HG02678 (cell line): ENCODE results near the gene SCN7A.
"Not testable (repeated sequence)": the region's sequence is repeated elsewhere in the genome, so short reads cannot be mapped to it uniquely, and the experiment has no call there.

ENCODE experiments used
- ATAC-seq: cut with Tn5 transposase; IDR thresholded peaks from one replicate; pipeline ENCODE4 v1.9.1; 2021; ENCODE audit warnings: mild to moderate bottlenecking, moderate library complexity; ENCODE audit not compliant: unreplicated experiment

The SCN7A gene

DNA sequence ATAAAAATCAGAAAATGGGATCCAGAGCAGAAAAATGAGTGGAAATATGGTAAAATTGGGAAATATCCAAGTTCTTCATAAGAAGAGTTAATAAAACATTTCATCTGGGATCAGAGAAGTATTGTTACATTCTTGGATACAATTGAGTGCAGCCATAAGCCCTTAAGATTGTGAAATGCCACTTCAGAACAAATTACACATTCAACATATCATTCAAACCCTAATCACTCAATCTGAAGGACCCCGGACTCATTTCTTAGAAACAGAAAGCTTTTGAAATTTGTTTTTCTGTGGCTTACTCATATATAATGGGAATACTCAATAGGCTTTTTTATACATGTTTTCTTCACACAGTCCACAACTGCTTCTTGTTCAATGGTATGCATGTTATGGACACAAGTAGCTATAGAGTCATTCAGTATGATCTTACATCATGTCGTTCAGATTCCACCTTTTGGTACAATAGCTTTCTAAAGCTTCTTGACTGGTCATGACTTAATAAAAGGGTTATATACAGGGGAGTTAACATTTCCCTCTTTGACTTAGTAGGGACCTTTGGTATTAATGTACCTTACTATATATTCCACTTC, 39.9 kb downstream of the SCN7A start:
- no peak for ATAC-seq

DNA sequence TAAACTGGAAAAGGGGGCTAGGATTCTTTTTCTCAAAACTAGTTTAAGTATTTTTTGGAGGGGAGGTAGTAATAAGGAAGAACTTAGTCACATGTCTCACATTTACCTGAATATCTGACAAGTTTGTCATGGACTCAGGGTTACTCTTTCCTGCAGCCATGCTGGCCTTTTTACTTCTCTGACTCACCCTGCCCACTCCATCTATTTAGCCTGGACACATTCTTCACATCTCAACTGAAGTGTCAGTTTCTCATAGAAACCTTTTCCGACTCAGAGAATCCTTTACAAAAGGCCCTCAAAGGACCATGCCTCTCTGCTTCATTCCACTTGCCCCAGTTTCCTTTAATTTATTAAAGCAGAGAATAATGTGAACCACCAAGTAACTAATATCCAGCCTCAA, 42.6 kb downstream of the SCN7A start:
- no peak for ATAC-seq

DNA sequence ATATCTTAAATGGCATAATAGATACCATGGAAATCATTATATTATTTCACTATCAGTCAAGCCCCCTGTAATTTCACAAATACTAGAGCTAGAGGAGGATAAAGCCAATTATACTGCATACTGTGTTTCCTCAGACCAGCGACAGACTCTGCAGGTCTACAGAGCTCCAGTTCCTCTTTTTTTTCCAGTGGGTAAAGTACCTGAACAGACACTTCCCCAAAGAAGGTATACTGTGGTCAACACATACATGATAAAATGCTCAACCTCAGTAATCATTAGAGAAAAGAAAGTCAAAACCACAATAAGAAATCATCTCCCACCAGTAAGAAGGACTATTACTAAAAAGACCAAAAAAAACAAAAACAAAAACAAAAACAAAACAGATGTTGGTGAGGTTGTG, 44.6 kb downstream of the SCN7A start:
- ATAC-seq = peak; percentile 77

DNA sequence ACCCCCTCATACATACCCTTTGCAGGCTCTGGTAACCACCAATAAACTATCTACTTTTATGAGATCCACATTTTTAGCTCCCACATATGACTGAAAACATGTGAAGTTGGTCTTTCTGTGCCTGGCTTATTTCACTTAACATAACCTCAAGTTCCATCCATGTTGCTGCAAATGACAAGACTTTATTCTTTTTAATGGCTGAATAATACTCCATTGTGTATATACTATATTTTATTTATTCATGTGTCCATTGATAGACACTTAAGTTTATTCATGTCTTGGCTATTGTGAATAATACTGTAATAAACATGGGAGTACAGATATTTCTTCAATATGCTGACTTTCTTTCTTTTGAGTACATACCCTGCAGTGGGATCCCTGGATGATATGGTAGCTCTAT, 45.9 kb downstream of the SCN7A start:
- ATAC-seq = no peak

DNA sequence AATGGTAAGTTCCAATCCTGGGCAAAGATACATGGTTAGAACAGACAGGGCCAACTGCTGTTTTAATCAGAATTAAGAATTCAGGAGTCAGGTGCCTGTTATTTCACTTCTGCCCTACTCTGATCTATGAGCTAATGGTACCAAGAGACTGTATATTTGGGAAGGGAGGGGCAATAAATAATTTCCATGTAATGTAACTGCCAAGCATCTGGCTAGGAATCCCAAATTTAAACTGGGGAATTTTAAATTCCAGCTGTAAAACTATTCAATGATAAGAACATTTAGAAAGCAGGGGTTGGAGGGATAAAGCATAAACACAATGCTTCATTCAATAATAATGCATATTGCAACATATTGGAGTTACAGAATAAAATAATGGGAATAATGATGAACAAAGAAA, 49.7 kb downstream of the SCN7A start:
- ATAC-seq = no peak

DNA sequence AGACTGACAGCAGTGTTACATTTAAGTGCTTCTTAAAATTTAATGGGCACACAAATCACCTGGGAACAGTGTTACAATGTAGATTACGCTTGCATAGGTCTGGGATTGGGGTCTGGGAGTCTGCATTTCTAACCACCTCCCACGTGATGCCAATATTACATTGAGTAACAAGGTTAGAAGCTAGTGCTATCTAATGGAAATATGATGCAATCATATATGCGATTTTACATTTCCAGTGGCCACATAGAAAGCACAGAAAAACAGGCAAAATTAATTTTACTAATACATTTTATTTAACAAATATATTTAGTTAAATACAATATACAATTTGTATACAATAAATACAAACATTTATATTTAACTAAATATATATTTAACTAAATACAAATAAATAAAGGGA, 53.7 kb downstream of the SCN7A start:
- ATAC-seq = no peak

DNA sequence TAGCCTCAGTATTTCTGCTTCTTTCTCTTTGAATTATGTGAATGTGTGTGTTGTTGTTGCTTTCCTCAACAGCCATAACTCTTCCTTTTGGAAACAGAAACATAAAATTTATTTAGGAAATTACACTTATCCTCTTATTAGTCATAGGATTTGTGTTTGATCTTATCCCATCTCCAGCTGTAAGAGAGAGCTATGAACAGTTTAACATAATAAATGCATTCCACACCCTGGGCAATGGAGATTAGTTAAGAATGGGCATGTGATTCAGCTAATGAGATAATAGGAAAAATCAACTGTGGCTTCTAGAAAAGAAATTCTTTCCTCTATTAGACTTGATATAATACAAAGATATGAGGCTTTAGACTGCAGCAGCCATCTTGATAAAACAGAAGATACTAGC, 55.0 kb downstream of the SCN7A start:
- no peak for ATAC-seq

DNA sequence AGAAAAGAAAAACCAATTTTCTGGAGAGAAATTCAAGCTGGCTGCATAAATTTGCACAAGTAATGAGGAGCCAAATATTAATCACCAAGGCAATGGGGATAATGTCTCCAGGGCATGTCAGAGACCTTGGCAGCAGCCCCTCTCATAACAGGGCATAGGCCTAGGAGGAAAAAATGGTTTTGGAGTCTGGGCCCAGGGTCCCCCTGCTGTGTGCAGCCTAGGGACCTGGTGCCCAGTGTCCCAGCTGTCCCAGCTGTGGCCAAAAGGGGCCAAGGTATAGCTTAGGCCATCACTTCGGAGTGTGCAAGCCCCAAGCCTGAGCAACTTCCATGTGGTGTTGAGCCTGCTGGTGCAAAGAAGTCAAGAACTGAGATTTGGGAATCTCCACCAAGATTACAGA, 57.1 kb downstream of the SCN7A start:
- ATAC-seq = no peak

DNA sequence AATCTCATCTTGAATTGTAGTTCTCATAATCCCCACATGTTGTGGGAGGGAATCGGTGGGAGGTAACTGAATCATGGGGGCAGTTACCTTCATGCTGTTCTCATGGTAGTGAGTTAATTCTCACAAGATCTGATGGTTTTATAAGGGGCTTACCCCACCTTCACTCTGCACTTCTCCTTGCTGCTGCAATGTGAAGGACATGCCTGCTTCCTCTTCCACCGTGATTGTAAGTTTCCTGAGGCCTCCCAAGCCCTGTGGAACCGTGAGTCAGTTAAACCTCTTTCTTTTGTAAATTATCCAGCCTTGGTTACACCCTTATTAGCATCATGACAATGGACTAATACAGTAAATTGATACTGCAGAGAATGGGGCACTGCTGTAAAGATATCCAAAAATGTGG, 57.9 kb downstream of the SCN7A start:
- no peak for ATAC-seq

DNA sequence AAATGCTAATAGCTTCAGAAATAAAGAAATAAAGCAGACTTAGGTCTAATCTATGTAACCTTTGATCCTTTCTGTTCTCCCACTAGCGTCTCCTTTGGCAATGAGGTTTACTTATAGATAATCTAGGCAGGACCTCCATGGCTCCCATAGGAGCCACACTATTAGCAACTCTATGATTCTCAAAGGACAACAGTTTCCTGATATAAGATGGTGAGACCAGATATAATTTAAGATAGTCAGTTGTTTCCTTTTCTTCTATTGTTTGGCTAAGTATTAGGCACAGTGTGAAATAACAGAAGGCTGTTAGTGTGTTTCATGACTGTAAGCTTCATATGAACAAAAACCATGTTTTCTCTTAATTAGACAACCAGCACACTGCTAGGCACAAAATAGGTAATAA, 59.6 kb downstream of the SCN7A start:
- ATAC-seq = no peak

DNA sequence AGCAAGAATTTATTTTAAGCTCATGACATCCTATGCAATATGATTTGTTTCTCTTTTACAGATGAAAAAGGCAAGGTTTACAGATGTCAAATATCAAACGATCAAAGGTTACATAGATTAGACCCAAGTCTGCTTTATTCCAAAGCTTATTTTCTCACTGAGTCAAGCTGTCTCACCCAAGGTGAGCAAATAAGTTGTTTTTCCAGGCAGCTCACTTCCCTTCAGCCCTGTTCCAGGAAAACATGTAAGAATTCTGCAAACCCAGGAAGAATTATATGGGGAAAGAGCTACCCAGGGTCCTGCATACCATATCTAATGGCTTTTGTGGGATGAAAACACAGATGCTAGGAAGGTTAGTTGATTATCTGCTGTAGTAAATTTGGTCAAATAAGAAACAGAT, 60.6 kb downstream of the SCN7A start:
- ATAC-seq = no peak

DNA sequence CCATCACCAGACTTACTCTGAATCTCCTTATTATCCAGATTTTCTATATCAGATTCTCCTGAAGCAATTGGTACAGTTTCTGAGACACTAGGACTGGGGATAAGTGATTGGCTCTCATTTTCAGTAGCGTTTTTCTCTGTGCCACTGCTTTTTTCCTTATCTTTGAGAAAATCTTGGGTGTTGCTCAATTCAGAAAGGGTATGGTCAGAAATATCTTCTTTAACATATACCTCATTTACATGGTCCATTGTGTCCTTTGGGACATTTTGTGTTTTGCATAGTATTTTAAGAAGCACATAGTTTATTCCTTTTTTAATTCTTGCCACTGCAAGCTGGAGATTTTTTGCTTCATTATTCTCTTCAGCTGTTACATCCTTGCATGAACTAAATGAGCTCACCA, 61.7 kb downstream of the SCN7A start:
- ATAC-seq = no peak

DNA sequence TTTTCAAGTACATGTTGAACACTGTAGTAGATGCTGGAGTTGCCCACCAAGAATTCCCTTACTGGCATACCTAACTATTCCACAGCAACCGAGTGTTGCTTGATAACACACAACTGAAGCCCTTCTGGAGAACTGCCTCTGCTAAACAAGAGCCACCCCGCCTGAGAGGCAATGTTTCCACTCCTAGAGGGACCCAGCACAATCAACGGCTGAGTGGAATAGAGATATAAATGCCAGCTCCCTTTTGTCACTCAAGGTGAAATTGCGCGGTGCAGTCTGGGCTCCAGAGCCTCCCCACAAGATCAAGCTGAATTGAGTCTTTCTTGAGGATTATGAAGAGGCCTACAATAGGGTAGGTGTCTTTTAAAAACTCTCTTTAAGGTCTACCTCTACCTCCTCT, 69.2 kb downstream of the SCN7A start:
- no peak for ATAC-seq

DNA sequence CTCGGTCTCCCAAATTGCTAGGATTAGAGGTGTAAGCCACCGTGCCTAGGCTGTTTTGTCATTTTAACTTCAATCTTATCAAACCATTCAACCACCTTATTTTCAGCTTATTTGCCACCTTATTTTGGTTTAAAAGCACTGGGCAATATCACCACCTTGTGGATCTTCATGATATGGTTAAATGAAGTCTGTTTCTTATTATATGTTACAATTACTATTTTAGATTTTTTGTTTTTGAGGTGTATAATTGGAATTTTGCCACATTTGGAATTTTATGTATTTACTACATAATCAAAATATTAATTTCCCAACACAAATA, 74.5 kb downstream of the SCN7A start:
- ATAC-seq = no peak

DNA sequence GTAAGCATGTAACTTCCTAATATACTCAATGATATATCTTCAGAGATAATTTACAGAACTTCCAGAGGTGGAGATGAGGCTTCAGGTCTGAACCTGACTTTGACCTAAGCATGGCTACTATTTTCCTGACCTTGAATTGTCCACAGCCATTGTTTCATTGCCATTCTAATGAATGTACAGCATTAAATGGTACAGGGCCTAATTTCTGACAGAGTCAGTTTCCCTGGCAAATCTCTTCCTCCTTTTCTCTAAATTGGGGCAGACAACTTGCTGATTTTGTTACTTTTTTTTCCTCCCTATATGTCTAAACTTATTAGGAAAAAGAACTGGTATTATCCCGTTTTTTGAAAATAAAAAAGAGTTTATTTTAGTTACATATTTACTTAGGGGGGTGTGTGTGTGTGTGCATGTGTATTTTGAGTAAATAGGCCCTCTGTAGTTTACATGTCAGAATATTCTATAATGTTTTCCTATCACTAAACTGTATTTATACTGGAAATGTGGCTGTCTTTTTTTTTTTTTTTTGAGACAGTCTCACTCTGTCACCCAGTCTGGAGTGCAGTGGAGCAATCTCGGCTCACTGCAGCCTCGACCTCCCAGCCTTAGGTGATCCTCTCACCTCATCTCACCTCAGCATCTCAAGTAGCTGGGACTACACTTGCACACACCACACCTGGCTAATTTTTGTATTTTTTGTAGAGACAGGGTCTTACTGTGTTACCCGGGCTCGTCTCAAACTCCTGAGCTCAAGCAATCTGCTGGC, 75.0 kb downstream of the SCN7A start:
- no peak for ATAC-seq

DNA sequence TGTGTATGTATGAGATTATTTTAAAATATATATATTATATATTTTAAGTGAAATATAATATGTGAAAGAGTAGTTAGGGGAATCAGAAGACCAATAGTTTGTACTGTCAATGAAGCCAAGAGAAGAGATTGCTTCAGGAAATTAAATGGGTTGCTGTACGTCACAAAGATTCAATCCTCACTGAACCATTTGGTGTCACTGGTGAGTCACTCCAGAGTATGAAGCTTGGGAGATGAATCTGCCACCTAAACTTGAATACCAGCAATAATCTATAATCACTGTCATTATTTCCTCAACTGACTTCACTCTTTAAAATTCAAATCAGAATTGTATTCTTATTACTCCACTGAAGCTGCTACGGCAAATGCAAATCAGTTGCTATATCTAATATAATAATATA, 76.4 kb downstream of the SCN7A start:
- no peak for ATAC-seq

DNA sequence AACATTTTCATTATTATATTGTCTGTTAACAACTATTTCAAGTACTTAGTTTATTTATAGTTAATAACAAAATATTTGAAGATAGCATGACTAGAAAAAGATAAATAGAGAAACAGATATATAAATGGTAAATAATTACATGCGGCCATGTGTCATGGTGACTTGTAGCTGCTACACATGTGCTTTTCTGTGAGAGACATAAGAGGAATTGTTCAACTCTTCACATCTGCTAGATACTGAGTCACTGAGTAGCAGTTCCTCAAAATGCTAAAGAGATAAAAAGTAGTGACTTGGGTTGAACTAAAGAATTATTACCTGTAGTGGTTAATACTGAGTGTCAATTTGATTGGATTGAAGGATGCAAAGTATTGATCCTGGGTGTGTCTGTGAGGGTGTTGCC, 80.8 kb downstream of the SCN7A start:
- ATAC-seq = no peak

DNA sequence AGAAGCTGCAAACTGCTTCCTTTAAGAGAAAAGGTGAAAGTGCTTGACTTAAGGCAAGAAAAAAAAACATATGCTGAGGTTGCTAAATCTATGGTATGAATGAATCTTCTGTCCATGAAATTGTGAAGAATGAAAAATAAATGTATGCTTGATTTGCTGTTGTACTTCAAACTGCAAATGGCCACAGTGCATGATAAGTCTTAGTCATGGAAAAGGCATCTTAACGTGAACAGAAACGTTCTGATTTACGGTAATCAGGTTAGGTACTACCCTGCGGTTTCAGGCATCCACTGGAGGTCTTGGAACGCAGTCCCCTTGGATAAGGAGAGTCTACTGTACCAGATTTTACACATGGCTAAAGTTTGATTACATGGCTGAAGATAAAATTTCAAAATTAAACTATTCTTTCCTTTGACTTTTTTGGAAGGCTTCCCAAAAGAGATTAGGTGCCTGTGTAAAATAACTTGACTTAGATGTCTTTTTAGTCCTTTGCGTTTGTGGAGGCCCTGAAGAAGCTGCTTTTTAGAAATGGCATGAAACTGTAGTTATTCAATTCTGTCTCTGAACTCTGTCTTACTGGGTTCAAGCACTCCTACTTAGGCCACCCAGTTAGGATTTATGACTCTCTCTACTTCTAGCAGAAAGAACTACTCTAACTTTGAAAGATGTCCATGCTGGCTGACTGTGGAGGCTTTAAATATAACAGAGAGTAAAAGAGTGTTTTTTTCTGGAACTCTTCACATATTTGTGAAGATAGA, 82.4 kb downstream of the SCN7A start:
- no peak for ATAC-seq

DNA sequence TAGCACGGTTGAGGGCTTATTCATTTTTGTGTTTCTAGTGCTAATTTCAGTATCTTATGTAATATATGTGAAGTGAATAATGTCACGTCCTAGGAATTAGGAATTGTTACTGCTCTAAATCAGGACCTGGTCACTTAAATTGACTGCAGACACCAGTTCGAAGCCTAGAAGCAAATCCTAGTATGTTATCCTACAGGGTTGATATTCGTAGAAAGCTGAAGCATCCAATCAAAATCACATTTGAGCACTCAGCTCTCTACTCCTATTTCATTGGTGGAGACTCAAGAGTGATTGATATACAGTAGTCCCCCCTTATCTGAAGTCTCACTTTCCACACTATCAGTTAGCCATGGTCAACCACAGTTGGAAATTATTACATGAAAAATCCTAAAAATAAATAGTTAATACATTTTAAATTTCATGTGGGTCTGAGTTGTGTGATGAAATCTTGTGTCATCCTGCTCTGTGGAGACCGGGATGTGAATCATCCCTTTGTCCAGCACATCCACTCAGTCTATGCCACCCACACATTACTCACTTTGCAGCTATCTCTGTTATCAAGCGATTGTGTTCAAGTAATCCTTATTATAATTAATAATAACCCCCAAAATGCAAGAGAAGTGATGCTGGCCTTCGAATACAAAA, 83.1 kb downstream of the SCN7A start:
- ATAC-seq = no peak

DNA sequence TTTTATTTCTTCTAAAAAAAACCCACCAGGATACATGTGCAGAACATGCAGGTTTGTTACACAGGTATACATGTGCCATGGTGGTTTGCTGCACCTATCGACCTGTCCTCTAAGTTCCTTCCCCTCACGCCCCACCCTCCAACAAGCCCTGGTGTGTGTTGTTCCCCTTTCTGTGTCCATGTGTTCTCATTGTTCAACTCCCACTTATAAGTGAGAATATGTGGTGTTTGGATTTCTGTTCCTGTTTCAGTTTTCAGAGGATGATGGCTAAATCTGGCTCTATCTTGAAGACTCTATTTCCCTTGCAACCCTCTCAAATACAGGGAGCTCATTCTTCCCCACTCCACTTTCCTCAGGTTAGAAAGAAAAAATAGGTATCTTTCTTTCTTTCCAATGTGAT, 86.3 kb downstream of the SCN7A start:
- not testable (repeated sequence) for ATAC-seq

DNA sequence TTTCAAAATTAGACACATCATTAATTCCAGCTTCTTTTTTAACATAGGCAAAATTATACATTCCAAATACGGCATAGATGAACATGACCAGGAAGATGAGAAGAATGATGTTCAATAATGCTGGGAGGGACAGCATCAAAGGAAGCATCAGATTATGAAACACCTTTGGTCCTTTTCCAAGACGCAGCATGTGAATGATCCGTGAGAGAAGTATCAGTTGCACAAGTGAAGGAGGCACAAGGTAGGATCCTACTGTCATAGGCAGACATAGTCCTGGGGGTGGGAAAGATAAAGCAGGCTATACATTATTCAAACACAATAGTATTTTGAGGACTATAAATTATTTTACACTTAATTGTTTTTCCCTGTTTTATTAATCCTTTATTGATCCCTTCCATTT, 87.7 kb downstream of the SCN7A start:
- no peak for ATAC-seq

DNA sequence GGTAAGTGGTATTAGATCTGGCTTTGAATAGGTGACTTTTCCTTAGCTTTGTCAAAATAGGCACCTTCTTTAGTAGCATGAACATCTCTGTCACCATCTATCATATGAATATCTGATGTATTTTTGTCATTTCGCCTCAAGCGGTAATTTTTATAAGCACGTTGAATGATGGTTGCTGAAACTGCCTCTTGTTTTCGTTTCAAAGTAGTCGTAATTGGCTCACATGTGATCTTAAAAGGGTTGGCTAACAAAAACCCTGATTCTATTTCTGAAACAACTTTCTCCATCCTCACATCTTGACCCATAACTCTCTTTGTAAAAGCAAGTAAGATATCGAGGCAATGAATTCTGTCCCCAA, 88.5 kb downstream of the SCN7A start:
- no peak for ATAC-seq
